GM18951 (cell line): ENCODE data around the gene ZSWIM3.
"Not testable (repeated sequence)": the region's sequence is repeated elsewhere in the genome, so short reads cannot be mapped to it uniquely, and the experiment has no call there.

Experiments
- POLR2A ChIP-seq: IDR thresholded peaks from 4 replicates; pipeline ENCODE4 v1.6.1; 2011; ENCODE audit warnings: mild to moderate bottlenecking; ENCODE audit not compliant: insufficient read length, insufficient read depth; ENCODE audit errors: extremely low read depth
- in situ Hi-C: fragments of 300-500 bp; cut with MboI; formaldehyde crosslinking; loops from one replicate; pipeline ENCODE4 v1.12.0; 2022; ENCODE audit warnings: low sequenced_read_pairs, mixed read lengths, inconsistent platforms; ENCODE audit not compliant: unreplicated experiment

ZSWIM3 gene

GRCh38 chr20:45823949-45824835 lies 33.2 kb upstream of the ZSWIM3 start:
- in situ Hi-C loops, result no loop called here
- TF ChIP-seq POLR2A, result no peak

GRCh38 chr20:45826381-45827019 lies 30.9 kb upstream of the ZSWIM3 start:
- in situ Hi-C loops, result no loop called here
- TF ChIP-seq POLR2A, result no peak

- TF ChIP-seq POLR2A, result no peak
- in situ Hi-C loops, result no loop called here
Measured at GRCh38 chr20:45827030-45827652, 30.3 kb upstream of the ZSWIM3 start, which contains the start of gene TNNC2. TSS of gene TNNC2 (minus strand) at chr20:45827312. CDS start at chr20:45827248, 64 bp downstream.

GRCh38 chr20:45827712-45828111 lies 29.7 kb upstream of the ZSWIM3 start:
- in situ Hi-C loops, result no loop called here
- no peak for TF ChIP-seq POLR2A

GRCh38 chr20:45828589-45828988 lies 28.8 kb upstream of the ZSWIM3 start:
- in situ Hi-C loops, result no loop called here
- TF ChIP-seq POLR2A, result no peak

- in situ Hi-C loops, result not testable (repeated sequence)
Measured at GRCh38 chr20:45829673-45830106, 27.7 kb upstream of the ZSWIM3 start.

- no peak for TF ChIP-seq POLR2A
- in situ Hi-C loops, result no loop called here
Measured at GRCh38 chr20:45832619-45833018, 24.8 kb upstream of the ZSWIM3 start.

GRCh38 chr20:45833030-45833882 lies 24.2 kb upstream of the ZSWIM3 start, which contains the start of gene SNX21:
TSS of gene SNX21 (plus strand) at chr20:45833799. CDS start at chr20:45833920, 121 bp downstream.
- in situ Hi-C loops, result no loop called here
- TF ChIP-seq POLR2A, result no peak

- TF ChIP-seq POLR2A, result no peak
- in situ Hi-C loops, result no loop called here
Measured at GRCh38 chr20:45833883-45834796, 23.3 kb upstream of the ZSWIM3 start.

- in situ Hi-C loops, result no loop called here
- TF ChIP-seq POLR2A, result no peak
Measured at GRCh38 chr20:45834797-45835161, 22.6 kb upstream of the ZSWIM3 start.

GRCh38 chr20:45835329-45835765 lies 22.1 kb upstream of the ZSWIM3 start:
- TF ChIP-seq POLR2A, result no peak
- in situ Hi-C loops, result no loop called here

- in situ Hi-C loops, result no loop called here
- no peak for TF ChIP-seq POLR2A
Measured at GRCh38 chr20:45835825-45836224, 21.6 kb upstream of the ZSWIM3 start.

GRCh38 chr20:45836841-45837240 lies 20.6 kb upstream of the ZSWIM3 start:
- in situ Hi-C loops, result no loop called here
- TF ChIP-seq POLR2A, result no peak
